NB4 (cell line): ENCODE measurements around the gene HTR4.

ENCODE experiments used
- MYC ChIP-seq: IDR thresholded peaks from 2 replicates; pipeline ENCODE4 v1.6.1; 2011; ENCODE audit warnings: low read depth, low read length
- POLR2A ChIP-seq: IDR thresholded peaks from 2 replicates; pipeline ENCODE4 v1.6.1; 2011; ENCODE audit warnings: mild to moderate bottlenecking; ENCODE audit not compliant: insufficient read length; ENCODE audit errors: extremely low read depth
- TF ChIP-seq, protein P1 (sequence below): IDR thresholded peaks from one replicate; pipeline ENCODE4 v1.5.1; 2012; ENCODE audit warnings: low read depth, low read length

DNA sequence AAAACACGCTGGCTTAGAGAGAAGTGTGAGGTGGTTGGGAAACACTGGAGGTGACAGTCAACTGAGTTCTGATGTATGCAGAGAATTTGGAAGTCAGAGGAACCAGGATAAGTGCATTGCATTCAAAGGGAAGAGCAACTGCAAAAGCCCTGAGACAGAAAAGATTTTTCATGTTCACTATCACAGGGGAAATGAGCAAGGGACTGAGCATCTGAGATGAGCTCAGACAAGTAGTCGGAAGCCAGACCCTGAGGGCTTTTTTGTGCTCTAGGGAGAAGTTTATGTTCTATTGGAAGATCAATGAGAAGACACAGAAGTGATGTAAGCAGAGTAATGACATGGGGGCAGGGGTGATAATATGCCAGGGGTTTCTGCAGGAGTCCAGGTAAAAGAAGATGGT is 97.5 kb downstream of the HTR4 start:
- TF ChIP-seq, protein P1, sequence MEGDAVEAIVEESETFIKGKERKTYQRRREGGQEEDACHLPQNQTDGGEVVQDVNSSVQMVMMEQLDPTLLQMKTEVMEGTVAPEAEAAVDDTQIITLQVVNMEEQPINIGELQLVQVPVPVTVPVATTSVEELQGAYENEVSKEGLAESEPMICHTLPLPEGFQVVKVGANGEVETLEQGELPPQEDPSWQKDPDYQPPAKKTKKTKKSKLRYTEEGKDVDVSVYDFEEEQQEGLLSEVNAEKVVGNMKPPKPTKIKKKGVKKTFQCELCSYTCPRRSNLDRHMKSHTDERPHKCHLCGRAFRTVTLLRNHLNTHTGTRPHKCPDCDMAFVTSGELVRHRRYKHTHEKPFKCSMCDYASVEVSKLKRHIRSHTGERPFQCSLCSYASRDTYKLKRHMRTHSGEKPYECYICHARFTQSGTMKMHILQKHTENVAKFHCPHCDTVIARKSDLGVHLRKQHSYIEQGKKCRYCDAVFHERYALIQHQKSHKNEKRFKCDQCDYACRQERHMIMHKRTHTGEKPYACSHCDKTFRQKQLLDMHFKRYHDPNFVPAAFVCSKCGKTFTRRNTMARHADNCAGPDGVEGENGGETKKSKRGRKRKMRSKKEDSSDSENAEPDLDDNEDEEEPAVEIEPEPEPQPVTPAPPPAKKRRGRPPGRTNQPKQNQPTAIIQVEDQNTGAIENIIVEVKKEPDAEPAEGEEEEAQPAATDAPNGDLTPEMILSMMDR = no peak
- TF ChIP-seq POLR2A = no peak
- TF ChIP-seq MYC = no peak
